ENCODE results near the gene KCNIP2.
A peak's percentile ranks its signal among the peaks of the same experiment; 100 is the strongest.

KCNIP2 gene

DNA sequence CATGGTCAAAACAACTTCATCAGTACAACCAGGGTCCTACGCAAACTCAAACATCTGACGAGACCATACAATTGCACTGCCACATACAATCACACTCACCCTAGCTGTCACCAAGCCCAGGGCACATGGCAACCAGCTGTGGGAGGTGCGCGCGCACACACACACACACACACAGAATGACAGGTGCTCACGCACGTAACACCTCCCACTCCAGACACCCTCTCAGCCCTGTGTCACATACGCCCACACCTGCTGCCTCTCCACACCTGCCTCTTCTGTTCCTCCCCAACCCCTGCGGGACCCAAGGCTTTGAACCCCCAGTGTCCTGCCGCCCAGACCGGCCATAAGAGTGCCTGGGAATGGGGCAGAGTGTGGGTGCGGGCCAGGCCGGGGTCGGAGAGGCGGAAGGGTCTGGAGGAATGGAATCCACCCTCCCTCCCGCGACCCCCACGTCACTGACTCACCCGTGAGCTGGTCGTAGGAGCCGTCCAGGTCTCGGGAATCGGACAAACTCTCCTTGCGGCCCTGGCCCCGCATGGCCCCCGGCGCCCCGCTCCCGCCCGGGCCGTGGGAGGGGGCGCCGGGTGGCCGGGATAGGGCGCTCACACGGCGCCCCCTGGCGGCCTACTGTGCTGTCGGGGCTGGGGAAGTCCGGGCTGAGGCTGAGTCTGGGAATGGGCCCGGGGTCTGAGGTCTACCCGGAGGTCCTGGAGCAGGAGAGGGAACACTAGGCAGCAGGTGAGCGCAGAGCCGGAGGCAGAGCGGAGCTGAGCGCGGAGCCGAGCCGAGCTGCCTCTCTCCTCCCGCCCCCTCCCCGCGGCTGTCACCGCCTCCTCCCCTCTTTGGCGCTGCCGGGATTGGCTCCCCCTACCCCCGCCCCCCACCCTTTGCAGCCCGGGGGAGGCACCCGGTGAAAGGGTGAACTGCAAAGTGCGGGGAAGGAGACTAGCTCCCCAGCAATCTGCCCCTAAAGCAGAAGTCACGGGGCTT is at the start of gene KCNIP2:
Gene KCNIP2, minus strand, starts transcription at position 769 of the 990 bp plus-strand sequence. Its CDS starts 232 bp downstream, at position 537.
- no peak within 1 kb of the TSS for H3K4me3 ChIP-seq (IDR thresholded peaks at IDR 0.05; ENCODE audit: insufficient read depth, low read depth, low read length)
- H3K79me2 ChIP-seq (ENCODE audit: insufficient read depth, low read depth), result no peaks in the 10 kb centered on the region
- H3K36me3 ChIP-seq (ENCODE audit: insufficient read depth), result no peaks in the 10 kb centered on the region
- peaks cover 3% of the 10 kb centered on the region for H3K4me1 ChIP-seq (ENCODE audit: low read depth, poor library complexity, severe bottlenecking)
- no peak within 1 kb of the TSS for H3K9ac ChIP-seq
- no peak within 1 kb of the TSS for H3K27ac ChIP-seq
- TF ChIP-seq, protein P1, sequence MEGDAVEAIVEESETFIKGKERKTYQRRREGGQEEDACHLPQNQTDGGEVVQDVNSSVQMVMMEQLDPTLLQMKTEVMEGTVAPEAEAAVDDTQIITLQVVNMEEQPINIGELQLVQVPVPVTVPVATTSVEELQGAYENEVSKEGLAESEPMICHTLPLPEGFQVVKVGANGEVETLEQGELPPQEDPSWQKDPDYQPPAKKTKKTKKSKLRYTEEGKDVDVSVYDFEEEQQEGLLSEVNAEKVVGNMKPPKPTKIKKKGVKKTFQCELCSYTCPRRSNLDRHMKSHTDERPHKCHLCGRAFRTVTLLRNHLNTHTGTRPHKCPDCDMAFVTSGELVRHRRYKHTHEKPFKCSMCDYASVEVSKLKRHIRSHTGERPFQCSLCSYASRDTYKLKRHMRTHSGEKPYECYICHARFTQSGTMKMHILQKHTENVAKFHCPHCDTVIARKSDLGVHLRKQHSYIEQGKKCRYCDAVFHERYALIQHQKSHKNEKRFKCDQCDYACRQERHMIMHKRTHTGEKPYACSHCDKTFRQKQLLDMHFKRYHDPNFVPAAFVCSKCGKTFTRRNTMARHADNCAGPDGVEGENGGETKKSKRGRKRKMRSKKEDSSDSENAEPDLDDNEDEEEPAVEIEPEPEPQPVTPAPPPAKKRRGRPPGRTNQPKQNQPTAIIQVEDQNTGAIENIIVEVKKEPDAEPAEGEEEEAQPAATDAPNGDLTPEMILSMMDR (conservative IDR thresholded peaks at IDR 0.05; ENCODE audit: low read depth, low read length), result no peak
- H3K4me2 ChIP-seq, result no peak within 1 kb of the TSS
- no peak within 1 kb of the TSS for H2AFZ ChIP-seq (ENCODE audit: low read depth)
- no peaks in the 10 kb centered on the region for H4K20me1 ChIP-seq (ENCODE audit: insufficient read depth)
- no peaks in the 10 kb centered on the region for H3K27me3 ChIP-seq (ENCODE audit: insufficient read depth, low read depth)

DNA sequence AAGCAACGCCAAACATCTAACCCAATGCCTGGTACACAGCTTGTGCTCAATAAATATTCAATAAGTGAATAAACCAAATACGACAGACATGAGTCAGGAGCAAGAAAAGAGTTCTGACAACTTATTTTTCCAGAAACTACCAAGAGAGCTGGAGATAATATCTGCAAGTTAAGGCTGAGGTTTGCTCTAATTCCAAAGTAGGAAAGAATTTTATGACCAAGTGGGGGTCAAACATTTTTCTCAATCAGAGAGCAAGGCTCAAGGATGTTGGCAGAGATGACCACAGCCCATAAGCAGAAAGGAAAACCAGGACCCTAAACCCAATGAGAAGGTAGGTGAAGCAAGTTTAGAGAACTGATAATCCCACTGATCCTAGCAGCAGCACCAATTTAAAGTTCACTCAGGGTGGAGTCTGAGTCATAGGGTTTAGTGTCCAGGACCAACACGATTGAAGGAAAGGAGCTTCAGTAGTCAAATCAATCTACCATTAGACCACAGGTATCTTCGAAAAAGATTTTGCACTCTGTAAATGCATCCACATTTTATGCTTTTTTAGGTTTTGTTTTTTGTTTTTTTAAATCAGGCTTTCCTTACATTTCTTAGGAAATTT is 49.3 kb upstream of the KCNIP2 start:
- no peak overlapping the region for H3K27ac ChIP-seq
- H3K4me1 ChIP-seq (ENCODE audit: low read depth, poor library complexity, severe bottlenecking), result no peaks in the 10 kb centered on the region
- H3K36me3 ChIP-seq (ENCODE audit: insufficient read depth), result no peaks in the 10 kb centered on the region
- TF ChIP-seq, protein P1 (conservative IDR thresholded peaks at IDR 0.05; ENCODE audit: low read depth, low read length), result no peak
- H3K4me2 ChIP-seq, result no peak overlapping the region
- H3K79me2 ChIP-seq (ENCODE audit: insufficient read depth, low read depth), result no peaks in the 10 kb centered on the region
- H3K4me3 ChIP-seq (IDR thresholded peaks at IDR 0.05; ENCODE audit: insufficient read depth, low read depth, low read length), result no peak overlapping the region
- no peaks in the 10 kb centered on the region for H3K27me3 ChIP-seq (ENCODE audit: insufficient read depth, low read depth)
- H4K20me1 ChIP-seq (ENCODE audit: insufficient read depth), result no peaks in the 10 kb centered on the region
- no peak overlapping the region for H3K9ac ChIP-seq
- no peak overlapping the region for H2AFZ ChIP-seq (ENCODE audit: low read depth)

DNA sequence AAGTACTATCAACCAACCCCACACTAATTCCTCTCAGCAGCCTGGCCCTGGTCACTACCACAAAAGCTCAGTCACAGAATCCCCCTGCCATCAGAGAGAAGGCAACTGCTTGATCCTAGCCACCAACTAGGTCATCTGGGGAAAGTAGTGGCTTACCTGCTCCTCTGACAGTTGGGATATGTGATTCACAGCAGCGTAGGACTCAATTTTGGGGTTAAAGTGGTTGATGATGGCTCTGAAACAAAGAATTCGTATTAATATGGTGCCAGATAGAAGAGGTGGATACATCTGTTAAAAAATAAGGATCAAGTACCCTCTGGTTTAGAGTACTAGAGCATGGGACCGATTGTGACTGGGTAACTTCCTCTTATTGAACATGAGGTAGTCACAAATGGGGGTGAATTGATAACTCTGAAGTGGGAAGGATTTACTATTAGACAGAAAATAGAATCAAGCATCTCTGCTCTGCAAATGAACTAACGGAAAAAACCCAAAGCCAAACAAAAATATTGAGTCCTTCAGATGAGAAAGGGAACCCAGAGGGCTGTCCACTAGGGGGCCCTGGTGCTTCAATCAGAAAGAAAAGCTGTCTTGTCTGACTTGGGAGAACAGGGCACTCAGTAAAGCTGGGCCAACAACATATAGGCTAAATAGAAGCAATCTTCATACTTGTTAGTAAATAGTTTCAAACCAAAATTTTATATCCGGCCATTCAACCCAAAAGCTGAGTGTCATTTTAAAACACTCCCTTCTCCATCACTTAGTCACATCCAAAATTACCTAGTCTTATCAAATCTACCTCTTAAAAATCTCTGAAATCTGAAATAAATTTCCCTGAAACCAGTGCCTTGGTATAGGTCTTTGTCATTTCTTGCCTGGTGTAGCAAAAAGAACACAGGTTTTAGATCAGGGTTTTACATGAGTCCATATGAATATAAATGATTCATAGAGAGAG is 45.9 kb upstream of the KCNIP2 start:
- H3K9ac ChIP-seq, result no peak overlapping the region
- H3K27me3 ChIP-seq (ENCODE audit: insufficient read depth, low read depth), result no peaks in the 10 kb centered on the region
- no peak overlapping the region for H2AFZ ChIP-seq (ENCODE audit: low read depth)
- H3K4me2 ChIP-seq, result no peak overlapping the region
- no peak overlapping the region for H3K27ac ChIP-seq
- H3K36me3 ChIP-seq (ENCODE audit: insufficient read depth), result no peaks in the 10 kb centered on the region
- no peak overlapping the region for H3K4me3 ChIP-seq (IDR thresholded peaks at IDR 0.05; ENCODE audit: insufficient read depth, low read depth, low read length)
- no peaks in the 10 kb centered on the region for H3K4me1 ChIP-seq (ENCODE audit: low read depth, poor library complexity, severe bottlenecking)
- no peaks in the 10 kb centered on the region for H3K79me2 ChIP-seq (ENCODE audit: insufficient read depth, low read depth)
- TF ChIP-seq, protein P1 (conservative IDR thresholded peaks at IDR 0.05; ENCODE audit: low read depth, low read length), result peak; percentile 91
- no peaks in the 10 kb centered on the region for H4K20me1 ChIP-seq (ENCODE audit: insufficient read depth)

DNA sequence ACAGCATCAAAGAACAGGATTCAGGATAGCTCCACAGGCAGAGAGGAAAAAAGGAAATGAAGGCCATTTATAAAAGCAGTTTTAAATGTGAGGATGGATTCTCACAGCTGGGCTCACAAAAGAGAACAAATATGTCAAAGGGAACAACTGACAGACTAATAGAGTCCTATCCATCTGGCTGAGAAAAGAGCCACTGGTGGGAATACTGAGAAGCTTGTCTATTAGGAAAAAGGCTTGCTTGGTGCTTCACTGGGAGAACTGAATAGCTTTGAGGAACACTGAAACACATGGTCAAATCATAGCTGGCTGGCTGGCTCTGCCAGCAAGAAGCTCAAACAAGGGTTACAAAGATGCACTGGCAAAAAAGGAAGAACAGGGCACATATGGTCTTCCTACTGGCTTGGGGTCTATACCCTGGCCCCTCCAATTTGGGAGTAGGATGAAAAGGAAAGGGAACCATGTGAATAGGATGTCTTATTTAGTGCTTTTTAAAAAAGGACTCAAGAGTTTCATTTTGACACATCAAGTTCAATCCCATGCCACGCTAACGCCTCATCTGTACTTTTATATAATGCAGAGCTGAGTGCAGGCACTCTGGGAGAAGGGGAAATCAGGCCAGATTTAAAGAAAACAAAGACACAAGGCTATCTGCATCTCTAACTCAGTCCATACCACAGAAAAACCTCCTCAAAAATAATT is 44.8 kb upstream of the KCNIP2 start:
- no peak overlapping the region for H3K9ac ChIP-seq
- no peak overlapping the region for H3K27ac ChIP-seq
- H3K27me3 ChIP-seq (ENCODE audit: insufficient read depth, low read depth), result no peaks in the 10 kb centered on the region
- no peak overlapping the region for H3K4me2 ChIP-seq
- H3K4me1 ChIP-seq (ENCODE audit: low read depth, poor library complexity, severe bottlenecking), result no peaks in the 10 kb centered on the region
- no peaks in the 10 kb centered on the region for H4K20me1 ChIP-seq (ENCODE audit: insufficient read depth)
- TF ChIP-seq, protein P1 (conservative IDR thresholded peaks at IDR 0.05; ENCODE audit: low read depth, low read length), result no peak
- no peaks in the 10 kb centered on the region for H3K36me3 ChIP-seq (ENCODE audit: insufficient read depth)
- H3K79me2 ChIP-seq (ENCODE audit: insufficient read depth, low read depth), result no peaks in the 10 kb centered on the region
- H2AFZ ChIP-seq (ENCODE audit: low read depth), result no peak overlapping the region
- H3K4me3 ChIP-seq (IDR thresholded peaks at IDR 0.05; ENCODE audit: insufficient read depth, low read depth, low read length), result no peak overlapping the region
